Panc1 (cell line): ENCODE data around the gene CAMK1G. TPM values are rescaled to one million over a fixed set of nuclear protein-coding genes. Genes with fewer than 3 reads are reported as not detected.

Experiments
- ATAC-seq: fragments of 200-7000 bp; cut with Tn5 transposase; 2 replicates; pipeline ENCODE4 v1.9.1; 2020; ENCODE audit warnings: mild to moderate bottlenecking, moderate library complexity
- BruUV-seq: library from RNA; stranded (reverse); fragments of 400-500 nt; replicated peaks from 2 replicates; lab custom pipeline; 2021; lab: Mats Ljungman, UMichigan
- CTCF ChIA-PET: fragments of 300-600 bp; sonication (Branson Sonifier 250); formaldehyde crosslinking; loops from one replicate; lab custom pipeline; 2022; ENCODE audit warnings: antibody characterized with exemption; lab: Charles Lee
- POLR2A ChIA-PET: fragments of 300-600 bp; sonication (Branson Sonifier 250); formaldehyde crosslinking; loops from one replicate; lab custom pipeline; 2022; ENCODE audit warnings: antibody characterized with exemption; lab: Charles Lee
- DNase-seq: peaks from one replicate; pipeline ENCODE4 v3.0.0-alpha.2; 2010; ENCODE audit warnings: low read depth, low spot score
- H3K27ac ChIP-seq: 2 replicates; pipeline ENCODE4 v1.5.1; 2011; ENCODE audit warnings: mild to moderate bottlenecking, low read length, inconsistent platforms
- H3K27me3 ChIP-seq: fragments of 200-500 bp; sonication (Bioruptor generic); 2 replicates; pipeline ENCODE4 v1.6.0; 2014; ENCODE audit warnings: low read length, inconsistent platforms; ENCODE audit not compliant: control insufficient read depth, insufficient read depth
- H3K36me3 ChIP-seq: fragments of 200-500 bp; sonication (Bioruptor generic); 2 replicates; pipeline ENCODE4 v1.5.1; 2014; ENCODE audit warnings: inconsistent platforms, mild to moderate bottlenecking, low read length, moderate library complexity; ENCODE audit not compliant: control insufficient read depth, insufficient read depth
- H3K4me1 ChIP-seq: 2 replicates; pipeline ENCODE4 v1.5.1; 2011; ENCODE audit warnings: inconsistent platforms, mild to moderate bottlenecking, low read length, moderate library complexity; ENCODE audit not compliant: control insufficient read depth, insufficient read depth
- H3K4me3 ChIP-seq, 2 experiments: 2 replicates each; pipeline ENCODE4 v1.5.1; 2011 to 2012; ENCODE audit warnings: low read depth in 2 of 2, low read length in 2 of 2, mild to moderate bottlenecking in 2 of 2, inconsistent platforms in 1 of 2, moderate library complexity in 1 of 2
- H3K9me3 ChIP-seq: fragments of 200-500 bp; sonication (Bioruptor generic); 2 replicates; pipeline ENCODE4 v1.5.1; 2014; ENCODE audit warnings: low read depth, mild to moderate bottlenecking, inconsistent platforms, low read length, moderate library complexity; ENCODE audit not compliant: control insufficient read depth, insufficient read depth
- POLR2AphosphoS5 ChIP-seq: IDR thresholded peaks from 2 replicates; pipeline ENCODE4 v1.6.1; 2012; ENCODE audit warnings: mild to moderate bottlenecking, low read depth, low read length, moderate library complexity
- SIN3A ChIP-seq: IDR thresholded peaks from 2 replicates; pipeline ENCODE4 v1.6.1; 2012; ENCODE audit warnings: low read depth, mild to moderate bottlenecking, low read length, moderate library complexity, borderline replicate concordance; ENCODE audit not compliant: insufficient read depth
- TCF7L2 ChIP-seq: IDR thresholded peaks from 2 replicates; pipeline ENCODE4 v1.6.1; 2011; ENCODE audit warnings: mild to moderate bottlenecking, low read depth, low read length, inconsistent platforms
- in situ Hi-C: cut with HindIII; loops from 2 replicates; pipeline ENCODE4 v1.10.0; 2016; ENCODE audit warnings: low sequenced_read_pairs, low pct_unique_long_range_greater_than_20kb
- intact Hi-C: fragments of 100-400 bp; cut with micrococcal nuclease; formaldehyde crosslinking; loops from one replicate; pipeline ENCODE4 v1.10.0; 2022; ENCODE audit not compliant: unreplicated experiment
- total RNA-seq: library from RNA; stranded (reverse); gene quantifications from one replicate; pipeline ENCODE4 v1.2.1, GENCODE V29; 2021; ENCODE audit not compliant: unreplicated experiment
- TF ChIP-seq, protein P1 (sequence below), 2 experiments: IDR thresholded peaks; 2 replicates each; pipeline ENCODE4 v1.6.1; 2011 to 2012; ENCODE audit warnings: low read depth in 2 of 2, control low read depth in 1 of 2, low read length in 1 of 2, mild to moderate bottlenecking in 1 of 2, moderate library complexity in 1 of 2; ENCODE audit not compliant: insufficient read depth in 1 of 2
- TF ChIP-seq, protein P2 (sequence below): fragments of 450-650 bp; IDR thresholded peaks from 2 replicates; pipeline ENCODE4 v1.5.1; 2017; ENCODE audit warnings: mild to moderate bottlenecking

Gene CAMK1G
- total RNA-seq, 1 experiment from 2014 or later: not detected

- in situ Hi-C loops: no loop called here
- no peaks in the 10 kb centered on the region for H3K36me3 ChIP-seq
- no peak overlapping the region for H3K4me3 ChIP-seq
- H3K4me1 ChIP-seq: no peaks in the 10 kb centered on the region
- TF ChIP-seq, protein P1, sequence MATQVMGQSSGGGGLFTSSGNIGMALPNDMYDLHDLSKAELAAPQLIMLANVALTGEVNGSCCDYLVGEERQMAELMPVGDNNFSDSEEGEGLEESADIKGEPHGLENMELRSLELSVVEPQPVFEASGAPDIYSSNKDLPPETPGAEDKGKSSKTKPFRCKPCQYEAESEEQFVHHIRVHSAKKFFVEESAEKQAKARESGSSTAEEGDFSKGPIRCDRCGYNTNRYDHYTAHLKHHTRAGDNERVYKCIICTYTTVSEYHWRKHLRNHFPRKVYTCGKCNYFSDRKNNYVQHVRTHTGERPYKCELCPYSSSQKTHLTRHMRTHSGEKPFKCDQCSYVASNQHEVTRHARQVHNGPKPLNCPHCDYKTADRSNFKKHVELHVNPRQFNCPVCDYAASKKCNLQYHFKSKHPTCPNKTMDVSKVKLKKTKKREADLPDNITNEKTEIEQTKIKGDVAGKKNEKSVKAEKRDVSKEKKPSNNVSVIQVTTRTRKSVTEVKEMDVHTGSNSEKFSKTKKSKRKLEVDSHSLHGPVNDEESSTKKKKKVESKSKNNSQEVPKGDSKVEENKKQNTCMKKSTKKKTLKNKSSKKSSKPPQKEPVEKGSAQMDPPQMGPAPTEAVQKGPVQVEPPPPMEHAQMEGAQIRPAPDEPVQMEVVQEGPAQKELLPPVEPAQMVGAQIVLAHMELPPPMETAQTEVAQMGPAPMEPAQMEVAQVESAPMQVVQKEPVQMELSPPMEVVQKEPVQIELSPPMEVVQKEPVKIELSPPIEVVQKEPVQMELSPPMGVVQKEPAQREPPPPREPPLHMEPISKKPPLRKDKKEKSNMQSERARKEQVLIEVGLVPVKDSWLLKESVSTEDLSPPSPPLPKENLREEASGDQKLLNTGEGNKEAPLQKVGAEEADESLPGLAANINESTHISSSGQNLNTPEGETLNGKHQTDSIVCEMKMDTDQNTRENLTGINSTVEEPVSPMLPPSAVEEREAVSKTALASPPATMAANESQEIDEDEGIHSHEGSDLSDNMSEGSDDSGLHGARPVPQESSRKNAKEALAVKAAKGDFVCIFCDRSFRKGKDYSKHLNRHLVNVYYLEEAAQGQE (IDR thresholded peaks at IDR 0.05; ENCODE audit: insufficient read depth in 1 of 2, low read depth in 2 of 2, low read length in 1 of 2): no peak
- TF ChIP-seq TCF7L2 (no peak), SIN3A (no peak), POLR2AphosphoS5 (no peak)
- TF ChIP-seq, protein P2, sequence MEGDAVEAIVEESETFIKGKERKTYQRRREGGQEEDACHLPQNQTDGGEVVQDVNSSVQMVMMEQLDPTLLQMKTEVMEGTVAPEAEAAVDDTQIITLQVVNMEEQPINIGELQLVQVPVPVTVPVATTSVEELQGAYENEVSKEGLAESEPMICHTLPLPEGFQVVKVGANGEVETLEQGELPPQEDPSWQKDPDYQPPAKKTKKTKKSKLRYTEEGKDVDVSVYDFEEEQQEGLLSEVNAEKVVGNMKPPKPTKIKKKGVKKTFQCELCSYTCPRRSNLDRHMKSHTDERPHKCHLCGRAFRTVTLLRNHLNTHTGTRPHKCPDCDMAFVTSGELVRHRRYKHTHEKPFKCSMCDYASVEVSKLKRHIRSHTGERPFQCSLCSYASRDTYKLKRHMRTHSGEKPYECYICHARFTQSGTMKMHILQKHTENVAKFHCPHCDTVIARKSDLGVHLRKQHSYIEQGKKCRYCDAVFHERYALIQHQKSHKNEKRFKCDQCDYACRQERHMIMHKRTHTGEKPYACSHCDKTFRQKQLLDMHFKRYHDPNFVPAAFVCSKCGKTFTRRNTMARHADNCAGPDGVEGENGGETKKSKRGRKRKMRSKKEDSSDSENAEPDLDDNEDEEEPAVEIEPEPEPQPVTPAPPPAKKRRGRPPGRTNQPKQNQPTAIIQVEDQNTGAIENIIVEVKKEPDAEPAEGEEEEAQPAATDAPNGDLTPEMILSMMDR: no peak
- H3K9me3 ChIP-seq: no peaks in the 10 kb centered on the region
- no TSS peak for BruUV-seq
- ATAC-seq (no peak), DNase-seq (no peak)
- no peak overlapping the region for H3K27ac ChIP-seq
- intact Hi-C loops: no loop called here
- no peaks in the 10 kb centered on the region for H3K27me3 ChIP-seq
- POLR2A ChIA-PET: no interaction called here
- CTCF ChIA-PET: no interaction called here
Observed at GRCh38 chr1:209544098-209544497, 39.4 kb upstream of the CAMK1G start.

DNA sequence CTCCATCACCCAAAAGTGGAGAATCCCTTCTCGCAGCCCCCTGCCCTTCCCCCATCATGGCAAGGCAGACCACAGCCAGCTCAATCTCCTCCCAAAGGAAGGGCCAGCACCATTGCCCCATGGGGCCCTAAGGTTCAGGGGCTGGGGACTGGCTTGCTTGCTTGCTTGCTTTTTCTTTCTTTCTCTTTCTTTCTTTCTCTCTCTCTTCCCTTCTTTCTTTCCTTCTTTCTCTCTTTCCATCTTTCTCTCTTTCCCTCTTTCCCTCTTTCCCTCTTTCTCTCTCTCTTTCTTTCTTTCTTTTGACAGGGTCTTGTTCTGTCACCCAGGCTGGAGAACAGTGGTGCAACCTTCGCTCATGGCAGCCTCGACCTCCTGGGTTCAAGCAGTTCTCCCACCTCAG, 38.1 kb upstream of the CAMK1G start:
- no peak overlapping the region for H3K4me3 ChIP-seq
- H3K9me3 ChIP-seq: no peaks in the 10 kb centered on the region
- H3K36me3 ChIP-seq: no peaks in the 10 kb centered on the region
- H3K27me3 ChIP-seq: no peaks in the 10 kb centered on the region
- ChIA-PET POLR2A (no interaction called here), CTCF (no interaction called here)
- DNase-seq (no peak), ATAC-seq (no peak)
- no TSS peak for BruUV-seq
- intact Hi-C loops (no loop called here), in situ Hi-C loops (no loop called here)
- no peaks in the 10 kb centered on the region for H3K4me1 ChIP-seq
- no peak overlapping the region for H3K27ac ChIP-seq
- TF ChIP-seq, protein P1 (IDR thresholded peaks at IDR 0.05; ENCODE audit: insufficient read depth in 1 of 2, low read depth in 2 of 2, low read length in 1 of 2): no peak
- TF ChIP-seq SIN3A (no peak), TCF7L2 (no peak), POLR2AphosphoS5 (no peak)
- TF ChIP-seq, protein P2: no peak
